MM.1S (cell line): ENCODE measurements around the gene PRMT1.

ENCODE experiments used
- EZH2phosphoT487 ChIP-seq: fragments of 300-600 bp; sonication (generic); IDR thresholded peaks from 2 replicates; pipeline ENCODE4 v1.6.1; 2018; ENCODE audit warnings: antibody characterized with exemption, low read length
- TF ChIP-seq, protein P1 (sequence below): fragments of 300-600 bp; sonication (generic); IDR thresholded peaks from 2 replicates; pipeline ENCODE4 v1.5.1; 2016; ENCODE audit warnings: antibody characterized with exemption, low read length, mixed read lengths

DNA sequence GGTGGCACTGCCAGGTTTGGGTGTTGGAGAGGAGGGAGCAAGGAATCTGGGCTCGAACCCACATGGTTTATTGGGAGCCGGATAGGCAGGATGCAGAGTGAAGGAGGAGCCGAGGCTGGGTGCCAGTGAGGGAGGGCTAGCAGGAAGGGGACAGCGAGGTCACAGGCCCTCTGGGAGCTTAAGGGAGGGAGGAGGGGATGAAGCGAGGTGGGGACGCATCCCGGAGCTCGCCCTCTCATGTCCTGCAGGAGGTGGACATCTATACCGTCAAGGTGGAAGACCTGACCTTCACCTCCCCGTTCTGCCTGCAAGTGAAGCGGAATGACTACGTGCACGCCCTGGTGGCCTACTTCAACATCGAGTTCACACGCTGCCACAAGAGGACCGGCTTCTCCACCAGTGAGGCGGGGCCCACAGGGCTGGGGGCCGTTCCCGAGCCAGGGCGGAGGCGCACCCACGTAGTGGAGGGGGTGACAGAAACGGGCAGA lies 8.8 kb downstream of the PRMT1 start:
- TF ChIP-seq, protein P1, sequence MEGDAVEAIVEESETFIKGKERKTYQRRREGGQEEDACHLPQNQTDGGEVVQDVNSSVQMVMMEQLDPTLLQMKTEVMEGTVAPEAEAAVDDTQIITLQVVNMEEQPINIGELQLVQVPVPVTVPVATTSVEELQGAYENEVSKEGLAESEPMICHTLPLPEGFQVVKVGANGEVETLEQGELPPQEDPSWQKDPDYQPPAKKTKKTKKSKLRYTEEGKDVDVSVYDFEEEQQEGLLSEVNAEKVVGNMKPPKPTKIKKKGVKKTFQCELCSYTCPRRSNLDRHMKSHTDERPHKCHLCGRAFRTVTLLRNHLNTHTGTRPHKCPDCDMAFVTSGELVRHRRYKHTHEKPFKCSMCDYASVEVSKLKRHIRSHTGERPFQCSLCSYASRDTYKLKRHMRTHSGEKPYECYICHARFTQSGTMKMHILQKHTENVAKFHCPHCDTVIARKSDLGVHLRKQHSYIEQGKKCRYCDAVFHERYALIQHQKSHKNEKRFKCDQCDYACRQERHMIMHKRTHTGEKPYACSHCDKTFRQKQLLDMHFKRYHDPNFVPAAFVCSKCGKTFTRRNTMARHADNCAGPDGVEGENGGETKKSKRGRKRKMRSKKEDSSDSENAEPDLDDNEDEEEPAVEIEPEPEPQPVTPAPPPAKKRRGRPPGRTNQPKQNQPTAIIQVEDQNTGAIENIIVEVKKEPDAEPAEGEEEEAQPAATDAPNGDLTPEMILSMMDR, result no peak
- TF ChIP-seq EZH2phosphoT487, result no peak
